ENCODE results near the gene TMEM200C.

The TMEM200C gene

DNA sequence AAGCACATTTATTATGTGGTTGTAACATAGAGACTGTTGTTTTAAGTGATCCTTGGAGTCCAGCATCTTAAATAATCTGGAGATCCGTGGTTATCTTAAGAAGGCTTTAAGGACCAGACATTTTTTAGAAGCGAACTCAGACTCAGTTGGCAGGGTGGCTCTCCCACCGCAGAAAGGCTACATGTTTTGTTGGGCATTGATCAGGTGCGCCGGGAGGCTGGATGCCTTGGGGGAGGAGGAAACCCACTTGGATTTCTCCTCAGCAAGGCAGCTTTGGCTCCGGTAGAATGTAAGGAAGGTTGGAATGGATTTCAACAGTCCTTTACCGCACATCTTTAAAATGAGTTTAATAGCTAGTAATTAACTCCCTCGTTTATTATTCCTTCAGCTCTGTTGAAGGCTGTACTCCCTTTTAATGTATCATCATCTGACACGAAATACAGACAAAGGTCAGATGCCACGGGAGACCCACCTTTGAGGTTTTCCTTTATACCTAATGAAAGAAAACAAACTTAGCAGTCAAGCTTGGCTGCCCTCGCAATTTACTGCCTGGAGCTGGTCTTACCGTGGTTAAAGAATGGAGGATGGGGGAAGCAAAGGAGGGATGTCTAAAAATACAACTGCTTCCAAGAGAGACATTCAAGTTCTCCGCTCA lies 1.2 kb downstream of the TMEM200C start:
- H3K36me3 ChIP-seq (replicated peaks; ENCODE audit: insufficient read depth, low read length), result no peaks in the 10 kb centered on the region
- no peak overlapping the region for H3K9ac ChIP-seq (ENCODE audit: low read length)
- H3K4me3 ChIP-seq (ENCODE audit: low read length), result no peak overlapping the region
- H3K9me2 ChIP-seq (replicated peaks; ENCODE audit: insufficient read depth, low read length), result no peaks in the 10 kb centered on the region
- peak overlapping the region; percentile 70; the same call in 1 of the 2 replicates for H3K4me2 ChIP-seq (ENCODE audit: low read depth, low read length)
- TF ChIP-seq EZH2 (optimal IDR thresholded peaks at IDR 0.05; ENCODE audit: low read depth, low read length) (no peak), EZH2phosphoT487 (IDR thresholded peaks at IDR 0.05; ENCODE audit: low read length) (no peak)
- TF ChIP-seq, protein P1, sequence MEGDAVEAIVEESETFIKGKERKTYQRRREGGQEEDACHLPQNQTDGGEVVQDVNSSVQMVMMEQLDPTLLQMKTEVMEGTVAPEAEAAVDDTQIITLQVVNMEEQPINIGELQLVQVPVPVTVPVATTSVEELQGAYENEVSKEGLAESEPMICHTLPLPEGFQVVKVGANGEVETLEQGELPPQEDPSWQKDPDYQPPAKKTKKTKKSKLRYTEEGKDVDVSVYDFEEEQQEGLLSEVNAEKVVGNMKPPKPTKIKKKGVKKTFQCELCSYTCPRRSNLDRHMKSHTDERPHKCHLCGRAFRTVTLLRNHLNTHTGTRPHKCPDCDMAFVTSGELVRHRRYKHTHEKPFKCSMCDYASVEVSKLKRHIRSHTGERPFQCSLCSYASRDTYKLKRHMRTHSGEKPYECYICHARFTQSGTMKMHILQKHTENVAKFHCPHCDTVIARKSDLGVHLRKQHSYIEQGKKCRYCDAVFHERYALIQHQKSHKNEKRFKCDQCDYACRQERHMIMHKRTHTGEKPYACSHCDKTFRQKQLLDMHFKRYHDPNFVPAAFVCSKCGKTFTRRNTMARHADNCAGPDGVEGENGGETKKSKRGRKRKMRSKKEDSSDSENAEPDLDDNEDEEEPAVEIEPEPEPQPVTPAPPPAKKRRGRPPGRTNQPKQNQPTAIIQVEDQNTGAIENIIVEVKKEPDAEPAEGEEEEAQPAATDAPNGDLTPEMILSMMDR (IDR thresholded peaks at IDR 0.05; ENCODE audit: low read length), result no peak
- no peaks in the 10 kb centered on the region for H3K9me3 ChIP-seq (replicated peaks; ENCODE audit: insufficient read depth, low read length)
- H3F3A ChIP-seq (ENCODE audit: insufficient read depth, low read length), result no peaks in the 10 kb centered on the region
- H3K27me3 ChIP-seq (replicated peaks; ENCODE audit: insufficient read depth, low read length), result peaks cover 59% of the 10 kb centered on the region
- no peaks in the 10 kb centered on the region for H4K20me1 ChIP-seq (ENCODE audit: insufficient read depth, low read length)
- H3K79me2 ChIP-seq (ENCODE audit: low read length), result no peaks in the 10 kb centered on the region
- H2AFZ ChIP-seq (ENCODE audit: low read length), result no peak overlapping the region
- no peaks in the 10 kb centered on the region for H3K4me1 ChIP-seq (ENCODE audit: low read length)
- DNase-seq, result no peak
- H3K27ac ChIP-seq (ENCODE audit: low read length), result no peak overlapping the region

DNA sequence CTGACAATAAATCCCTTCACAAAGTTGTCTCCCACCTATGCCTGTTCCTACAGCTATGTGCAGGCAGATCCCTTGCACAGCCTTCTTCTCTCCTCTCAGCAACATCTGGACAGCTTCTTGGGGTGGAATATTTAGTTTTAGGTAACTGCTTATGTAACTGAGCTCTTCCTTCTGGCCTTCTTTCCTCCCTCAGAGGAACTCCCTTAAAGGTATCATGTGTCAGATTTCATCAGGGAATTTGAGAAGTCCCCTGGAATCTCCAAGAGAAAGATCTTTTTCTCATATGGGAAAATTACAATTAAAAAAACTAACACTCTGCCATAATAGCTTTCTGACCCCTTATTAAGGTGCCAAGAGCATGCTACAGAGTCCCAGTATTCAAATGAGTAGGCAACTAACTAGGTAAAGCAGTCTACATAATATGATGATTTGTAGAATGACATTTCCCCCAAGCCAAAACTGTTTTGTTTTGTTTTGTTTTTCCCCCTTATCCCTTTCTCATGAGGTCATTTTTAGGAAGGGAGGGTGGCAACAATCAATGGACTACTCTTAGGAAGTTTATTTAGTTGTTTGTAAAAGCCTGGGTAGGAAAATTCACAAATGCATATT lies 2.4 kb downstream of the TMEM200C start:
- TF ChIP-seq, protein P1 (IDR thresholded peaks at IDR 0.05; ENCODE audit: low read length), result no peak
- no peak for TF ChIP-seq EZH2 (optimal IDR thresholded peaks at IDR 0.05; ENCODE audit: low read depth, low read length)
- no peak for TF ChIP-seq EZH2phosphoT487 (IDR thresholded peaks at IDR 0.05; ENCODE audit: low read length)
- Histone ChIP-seq H3K4me3 (ENCODE audit: low read length) (no peak overlapping the region), H3K4me2 (ENCODE audit: low read depth, low read length) (no peak overlapping the region), H2AFZ (ENCODE audit: low read length) (no peak overlapping the region), H3K79me2 (ENCODE audit: low read length) (no peaks in the 10 kb centered on the region), H3K9me2 (replicated peaks; ENCODE audit: insufficient read depth, low read length) (no peaks in the 10 kb centered on the region), H3K4me1 (ENCODE audit: low read length) (no peaks in the 10 kb centered on the region), H3K27ac (ENCODE audit: low read length) (no peak overlapping the region), H3K9me3 (replicated peaks; ENCODE audit: insufficient read depth, low read length) (no peaks in the 10 kb centered on the region), H3K9ac (ENCODE audit: low read length) (no peak overlapping the region), H3F3A (ENCODE audit: insufficient read depth, low read length) (no peaks in the 10 kb centered on the region), H3K27me3 (replicated peaks; ENCODE audit: insufficient read depth, low read length) (peaks cover 65% of the 10 kb centered on the region), H3K36me3 (replicated peaks; ENCODE audit: insufficient read depth, low read length) (no peaks in the 10 kb centered on the region), H4K20me1 (ENCODE audit: insufficient read depth, low read length) (no peaks in the 10 kb centered on the region)
- no peak for DNase-seq

- Histone ChIP-seq H2AFZ (ENCODE audit: low read length) (no peak overlapping the region), H3K79me2 (ENCODE audit: low read length) (no peaks in the 10 kb centered on the region), H3K27me3 (replicated peaks; ENCODE audit: insufficient read depth, low read length) (peaks cover 65% of the 10 kb centered on the region), H3F3A (ENCODE audit: insufficient read depth, low read length) (no peaks in the 10 kb centered on the region), H3K9me2 (replicated peaks; ENCODE audit: insufficient read depth, low read length) (no peaks in the 10 kb centered on the region), H3K27ac (ENCODE audit: low read length) (no peak overlapping the region), H3K9me3 (replicated peaks; ENCODE audit: insufficient read depth, low read length) (no peaks in the 10 kb centered on the region), H3K36me3 (replicated peaks; ENCODE audit: insufficient read depth, low read length) (no peaks in the 10 kb centered on the region), H3K4me2 (ENCODE audit: low read depth, low read length) (no peak overlapping the region), H3K9ac (ENCODE audit: low read length) (no peak overlapping the region), H3K4me1 (ENCODE audit: low read length) (no peaks in the 10 kb centered on the region), H3K4me3 (ENCODE audit: low read length) (no peak overlapping the region), H4K20me1 (ENCODE audit: insufficient read depth, low read length) (no peaks in the 10 kb centered on the region)
- no peak for DNase-seq
- no peak for TF ChIP-seq EZH2phosphoT487 (IDR thresholded peaks at IDR 0.05; ENCODE audit: low read length)
- no peak for TF ChIP-seq EZH2 (optimal IDR thresholded peaks at IDR 0.05; ENCODE audit: low read depth, low read length)
- TF ChIP-seq, protein P1 (IDR thresholded peaks at IDR 0.05; ENCODE audit: low read length), result no peak
Observed at GRCh38 chr18:5891854-5892215, 3.5 kb downstream of the TMEM200C start.
